ENCODE data around the gene EXOC4.

GRCh38 chr7:133562621-133563020, 309.7 kb downstream of the EXOC4 start:
- TF ChIP-seq CTCF (IDR thresholded peaks at IDR 0.05) (no peak), POLR2A (IDR thresholded peaks at IDR 0.05) (no peak), EP300 (IDR thresholded peaks at IDR 0.05) (no peak)

Data from ovary (tissue), 3 donors.